Suprapubic skin (tissue), 4 donors: Measurements from ENCODE around the gene NHSL2.

Source experiments
- CTCF ChIP-seq, 2 donors: fragments of 200-600 bp in 1 of 2; fragments of 450-650 bp in 1 of 2; sonication (generic) in 1 of 2; IDR thresholded peaks; one replicate each; pipeline ENCODE4 v1.5.1; 2016 to 2019; ENCODE audit warnings: antibody characterized with exemption in 2 of 2, mild to moderate bottlenecking in 1 of 2, moderate library complexity in 1 of 2
- EP300 ChIP-seq: sonication (generic); formaldehyde crosslinking; IDR thresholded peaks from one replicate; pipeline ENCODE4 v1.6.1; 2017; ENCODE audit warnings: antibody characterized with exemption
- POLR2A ChIP-seq, 2 donors: fragments of 450-650 bp; IDR thresholded peaks; one replicate each; pipeline ENCODE4 v1.6.1; 2017; ENCODE audit warnings: antibody characterized with exemption in 2 of 2, mild to moderate bottlenecking in 2 of 2, moderate library complexity in 2 of 2
- POLR2AphosphoS5 ChIP-seq, 3 donors: sonication (generic); formaldehyde crosslinking; IDR thresholded peaks; one replicate each; pipeline ENCODE4 v1.6.1; 2017; ENCODE audit warnings: antibody characterized with exemption in 3 of 3

DNA sequence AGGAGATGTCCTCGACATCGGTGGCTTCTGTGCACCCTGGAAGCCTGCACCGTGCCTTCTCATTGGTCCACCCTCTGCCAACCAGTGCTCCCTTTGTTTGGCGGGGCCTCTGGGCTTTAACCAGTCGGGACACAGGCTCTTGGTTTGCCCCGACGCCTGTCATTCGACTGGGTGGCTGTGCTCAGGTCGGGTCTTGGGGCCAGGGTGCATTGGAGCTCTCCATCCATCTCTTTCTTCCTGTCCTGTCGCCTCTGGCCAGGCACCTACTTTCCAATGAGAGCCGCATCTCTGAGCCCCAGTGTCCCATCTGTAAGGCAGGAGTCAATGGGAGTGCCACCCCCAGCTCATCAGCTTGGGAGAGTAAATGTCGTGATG is 37.2 kb upstream of the NHSL2 start:
- TF ChIP-seq POLR2AphosphoS5 (IDR thresholded peaks at IDR 0.05), result no peak
- no peak for TF ChIP-seq CTCF (IDR thresholded peaks at IDR 0.05)
- no peak for TF ChIP-seq EP300
- TF ChIP-seq POLR2A (IDR thresholded peaks at IDR 0.05), result no peak
